Right lobe of liver (tissue), 4 donors: ENCODE data around the gene MYLK.

Source experiments
- CTCF ChIP-seq, 4 donors: fragments of 200-600 bp in 3 of 4; fragments of 450-650 bp in 1 of 4; IDR thresholded peaks; one replicate each; pipeline versions ENCODE4 v1.5.1 to v1.8.0; 2016 to 2022; ENCODE audit warnings: antibody characterized with exemption in 4 of 4, mild to moderate bottlenecking in 2 of 4
- POLR2A ChIP-seq: fragments of 450-650 bp; IDR thresholded peaks from one replicate; pipeline ENCODE4 v1.6.1; 2017; ENCODE audit warnings: antibody characterized with exemption, mild to moderate bottlenecking
- donor health status: DM: no; HTN: no; CAD: no.
- donor health status: DM: no; HTN: no; CAD: no.
- donor health status: DM: no; HTN: yes; CAD: no.

- TF ChIP-seq CTCF (IDR thresholded peaks at IDR 0.05) (no peak), POLR2A (no peak)
Observed at GRCh38 chr3:123744064-123744463, 140.1 kb downstream of the MYLK start.
